ENCODE data around the gene SELENOW. TPM values are rescaled to one million over a fixed set of nuclear protein-coding genes. Genes with fewer than 3 reads are reported as not detected.
A peak's percentile ranks its signal among the peaks of the same experiment; 100 is the strongest.
"Not testable (repeated sequence)": the region's sequence is repeated elsewhere in the genome, so short reads cannot be mapped to it uniquely, and the experiment has no call there.

The SELENOW gene
- total RNA-seq: 944 TPM
- long read RNA-seq, transcript SELENOW-212 (6 exons, 888 nt): minor isoform, 375 of 792 reads
- long read RNA-seq, transcript SELENOW-210 (3 exons, 312 nt): minor isoform, 5 of 792 reads
- long read RNA-seq, transcript SELENOW-206 (5 exons, 2,437 nt): minor isoform, 7 of 792 reads
- long read RNA-seq, transcript SELENOW-215 (1 exons, 2,503 nt): major isoform, 386 of 792 reads
- long read RNA-seq, partial matches to known transcripts: 3 of 792 reads
- long read RNA-seq, other reads (novel, unspliced or antisense): 12 of 792 reads

- intact Hi-C loops (cut with DNase I): loop anchor here (1.0 kb wide), 1 partner anchor 59 kb away; no protein-coding TSS in a partner anchor
- peak; percentile 88 for DNase-seq (ENCODE audit: low spot score)
Measured at GRCh38 chr19:47778049-47778953, at the start of gene SELENOW. TSS of gene SELENOW (plus strand) at chr19:47778703. CDS start at chr19:47778786, 83 bp downstream.

DNA sequence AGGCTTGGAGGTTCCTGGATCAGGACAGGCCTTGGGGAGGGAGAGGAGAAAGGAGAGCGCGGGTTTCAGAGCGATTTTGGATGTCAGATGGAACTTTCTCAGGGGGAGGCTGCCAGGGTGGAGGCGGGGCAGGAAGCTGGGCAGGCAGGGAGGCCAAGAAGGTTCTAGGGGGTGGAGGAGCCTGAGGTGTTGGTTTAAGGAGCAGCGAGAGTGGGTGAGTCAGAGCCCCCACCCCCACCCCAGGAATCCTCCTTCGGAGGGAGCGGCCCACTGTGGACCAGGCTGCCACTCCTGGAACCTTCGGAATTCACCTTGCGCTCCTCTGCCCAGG is 49.1 kb upstream of the SELENOW start:
- DNase-seq (ENCODE audit: low spot score): peak; percentile 82
- intact Hi-C loops (cut with DNase I): loop anchor here (1.0 kb wide), 1 partner anchor 12 kb away; no protein-coding TSS in a partner anchor

DNA sequence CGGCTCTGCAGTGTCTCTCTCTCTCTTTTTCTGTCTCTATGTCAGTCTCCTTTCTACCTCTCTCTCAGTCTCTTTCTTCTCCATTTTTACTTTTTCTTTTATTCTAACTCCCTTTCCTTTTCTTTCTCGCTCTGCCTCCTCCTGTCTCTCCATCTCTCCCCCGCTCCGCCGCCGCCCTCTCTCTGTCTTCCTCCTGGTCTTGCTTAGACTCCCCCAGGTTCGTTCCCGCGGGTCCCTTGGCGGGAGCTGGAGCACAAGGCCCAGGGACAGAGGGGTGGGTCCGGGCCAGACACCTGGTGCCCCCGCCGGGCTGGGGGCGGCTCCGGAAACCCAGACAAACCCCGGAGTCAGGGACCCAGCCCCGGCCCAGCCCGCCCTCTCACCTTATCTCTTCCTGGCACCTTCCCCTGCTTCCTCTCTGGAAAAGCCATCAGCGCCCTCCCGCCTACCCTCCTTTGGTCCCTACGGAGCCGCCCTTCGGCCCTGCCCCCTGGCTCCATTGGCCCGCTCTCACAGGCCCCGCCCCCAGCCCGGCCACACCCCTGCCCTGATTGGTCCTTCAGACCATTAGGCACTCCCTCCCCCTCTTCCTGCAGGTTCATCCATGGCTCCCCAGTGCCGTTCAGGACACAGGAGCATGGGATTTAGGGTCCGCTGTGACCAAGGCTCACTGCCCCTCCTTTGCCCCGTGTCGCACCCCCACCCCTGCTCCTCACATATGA is 48.5 kb upstream of the SELENOW start:
- DNase-seq (ENCODE audit: low spot score): peak; percentile 87
- intact Hi-C loops (cut with DNase I): loop anchor here (1.0 kb wide), 1 partner anchor 11 kb away; no protein-coding TSS in a partner anchor

GRCh38 chr19:47730521-47730889 is 48.0 kb upstream of the SELENOW start:
- intact Hi-C loops (cut with DNase I): no loop called here
- DNase-seq (ENCODE audit: low spot score): no peak

GRCh38 chr19:47730910-47731309 is 47.6 kb upstream of the SELENOW start:
- DNase-seq (ENCODE audit: low spot score): no peak
- intact Hi-C loops (cut with DNase I): no loop called here

- intact Hi-C loops (cut with DNase I): no loop called here
- DNase-seq (ENCODE audit: low spot score): no peak
Measured at GRCh38 chr19:47735131-47735530, 43.4 kb upstream of the SELENOW start.

GRCh38 chr19:47740866-47741519 is 37.5 kb upstream of the SELENOW start:
- intact Hi-C loops (cut with DNase I): loop anchor here (1.0 kb wide), 1 partner anchor 12 kb away; no protein-coding TSS in a partner anchor
- no peak for DNase-seq (ENCODE audit: low spot score)

DNA sequence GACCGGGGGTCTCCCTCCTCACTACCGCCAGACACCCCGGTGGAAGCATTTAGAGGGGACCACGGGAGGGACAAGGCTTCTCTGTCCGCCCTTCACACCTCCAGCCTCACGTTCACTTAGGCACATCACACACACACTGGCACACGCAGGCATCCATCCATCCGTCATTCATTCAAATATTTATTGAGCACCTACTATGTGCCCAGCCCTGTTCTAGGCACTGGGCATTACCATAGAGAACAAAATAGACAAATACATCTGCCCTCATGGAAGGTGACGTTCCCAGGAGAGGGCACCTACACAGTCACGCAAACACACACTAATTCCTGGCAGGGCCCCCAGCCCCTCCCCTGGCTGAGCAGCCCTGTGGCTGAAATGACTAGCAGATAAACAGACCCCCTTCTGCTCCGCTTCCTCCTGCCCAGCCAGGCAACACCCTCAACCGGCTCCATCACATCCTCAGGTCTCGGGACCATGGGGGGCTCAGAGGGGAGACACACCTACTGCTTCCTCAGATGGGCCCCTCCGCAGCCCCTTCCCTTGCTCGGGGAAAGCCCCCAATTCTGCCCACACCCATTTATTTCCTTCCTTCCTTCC is 36.9 kb upstream of the SELENOW start:
- intact Hi-C loops (cut with DNase I): loop anchor here (1.0 kb wide), 1 partner anchor 12 kb away; no protein-coding TSS in a partner anchor
- DNase-seq (ENCODE audit: low spot score): no peak

- no peak for DNase-seq (ENCODE audit: low spot score)
- intact Hi-C loops (cut with DNase I): loop anchor here (1.0 kb wide), 2 partner anchors 23 to 29 kb away; partner anchors contain the start of gene EHD2
Measured at GRCh38 chr19:47742634-47743033, 35.9 kb upstream of the SELENOW start.

DNA sequence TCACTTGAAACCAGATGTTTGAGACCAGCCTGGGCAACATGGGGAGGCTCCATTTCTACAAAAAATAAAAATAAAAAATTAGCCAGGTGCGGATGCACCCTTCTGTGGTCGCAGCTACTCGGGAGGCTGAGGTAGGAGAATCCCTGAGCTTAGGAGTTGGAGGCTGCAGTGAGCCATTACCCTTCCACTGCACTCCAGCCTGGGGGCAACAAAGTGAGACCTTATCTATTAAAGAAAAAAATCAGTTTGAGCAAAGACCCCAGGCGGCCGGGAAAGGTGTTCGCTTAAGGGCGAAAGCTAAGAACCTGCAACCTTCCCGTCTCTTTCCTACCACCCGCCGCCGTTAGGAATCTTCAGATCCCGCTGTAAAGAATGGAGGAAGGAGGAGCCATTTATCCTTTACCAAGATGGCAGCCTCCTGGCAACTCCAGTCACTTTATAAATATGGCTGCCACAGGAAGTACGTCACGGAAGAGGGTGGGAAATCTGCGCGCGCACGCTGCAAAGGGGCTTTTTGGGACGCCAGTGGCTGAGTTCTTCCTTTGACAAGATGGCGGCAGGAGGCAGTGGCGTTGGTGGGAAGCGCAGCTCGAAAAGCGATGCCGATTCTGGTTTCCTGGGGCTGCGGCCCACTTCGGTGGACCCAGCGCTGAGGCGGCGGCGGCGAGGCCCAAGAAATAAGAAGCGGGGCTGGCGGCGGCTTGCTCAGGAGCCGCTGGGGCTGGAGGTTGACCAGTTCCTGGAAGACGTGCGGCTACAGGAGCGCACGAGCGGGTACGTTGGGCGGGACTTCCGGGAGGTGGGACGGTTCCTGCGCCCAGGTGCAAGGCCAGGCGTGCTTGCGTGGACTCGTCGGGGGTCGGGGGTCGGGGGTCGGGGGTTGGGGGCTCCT is 33.2 kb upstream of the SELENOW start, which contains the start of gene NOP53:
Gene NOP53 (plus strand): TSS at position 537 of the 892 bp plus-strand sequence. CDS start 14 bp downstream, at position 551.
- intact Hi-C loops (cut with DNase I): no loop called here
- peak; percentile 98 for DNase-seq (ENCODE audit: low spot score)

DNA sequence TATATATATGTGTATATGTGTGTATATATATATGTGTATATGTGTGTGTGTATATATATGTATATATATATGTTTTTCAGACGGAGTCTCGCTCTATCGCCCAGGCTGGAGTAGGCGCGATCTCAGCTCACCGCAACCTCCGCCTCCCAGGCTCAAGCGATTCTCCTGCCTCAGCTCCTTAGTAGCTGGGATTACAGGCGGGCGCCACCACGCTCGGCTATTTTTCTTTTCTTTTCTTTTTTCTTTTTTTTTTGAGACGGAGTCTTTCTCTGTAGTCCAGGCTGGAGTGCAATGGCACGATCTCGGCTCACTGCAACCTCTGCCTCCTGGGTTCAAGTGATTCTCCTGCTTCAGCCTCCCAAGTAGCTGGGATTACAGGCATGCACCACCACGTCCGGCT is 32.4 kb upstream of the SELENOW start:
- DNase-seq (ENCODE audit: low spot score); intact Hi-C loops (cut with DNase I): not testable (repeated sequence)

- intact Hi-C loops (cut with DNase I): no loop called here
Measured at GRCh38 chr19:47749326-47749725, 29.2 kb upstream of the SELENOW start.

GRCh38 chr19:47750752-47751151 is 27.8 kb upstream of the SELENOW start:
- intact Hi-C loops (cut with DNase I): no loop called here
- DNase-seq (ENCODE audit: low spot score): no peak

More at GRCh38 chr19:47749326-47749725, 29.2 kb upstream of the SELENOW start:
- no peak for DNase-seq (ENCODE audit: low spot score)

DNA sequence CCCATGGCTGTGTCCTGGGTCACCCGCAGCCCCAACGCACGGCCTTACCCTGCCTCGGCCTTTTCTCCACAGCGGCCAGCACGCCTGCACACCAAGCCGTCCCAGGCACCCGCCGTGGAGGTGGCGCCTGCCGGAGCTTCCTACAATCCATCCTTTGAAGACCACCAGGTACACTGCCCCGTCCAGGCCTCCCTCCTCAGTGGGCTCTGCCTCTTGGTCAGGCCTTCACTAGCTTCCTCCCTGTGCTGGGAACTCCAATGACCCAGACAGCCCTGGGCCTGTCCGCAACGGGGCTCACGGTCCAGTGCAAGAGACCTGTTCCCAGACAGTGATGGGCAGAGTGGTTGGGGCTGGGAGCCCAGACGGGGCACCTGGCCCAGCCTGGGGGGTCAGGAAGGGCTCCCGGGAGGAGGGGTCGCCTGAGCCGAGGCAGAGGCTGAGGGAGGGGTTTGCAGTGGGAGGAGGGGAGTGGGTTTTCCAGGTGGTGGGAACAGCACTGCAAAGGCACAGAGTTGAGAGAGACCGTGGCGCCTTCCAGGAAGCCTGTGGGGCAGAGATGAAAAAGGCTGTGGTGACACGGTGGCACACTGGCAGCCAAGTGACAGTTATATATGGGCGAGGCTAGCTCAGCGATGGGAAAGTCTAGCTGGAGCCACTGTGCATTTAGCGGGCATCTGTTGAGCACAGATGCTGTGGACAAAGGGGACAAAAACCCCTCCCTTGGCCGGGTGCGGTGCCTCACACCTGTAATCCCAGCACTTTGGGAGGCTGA is 25.9 kb upstream of the SELENOW start:
- intact Hi-C loops (cut with DNase I): no loop called here
- DNase-seq (ENCODE audit: low spot score): no peak

- DNase-seq (ENCODE audit: low spot score): no peak
- intact Hi-C loops (cut with DNase I): no loop called here
Measured at GRCh38 chr19:47754206-47755064, 24.1 kb upstream of the SELENOW start.

DNA sequence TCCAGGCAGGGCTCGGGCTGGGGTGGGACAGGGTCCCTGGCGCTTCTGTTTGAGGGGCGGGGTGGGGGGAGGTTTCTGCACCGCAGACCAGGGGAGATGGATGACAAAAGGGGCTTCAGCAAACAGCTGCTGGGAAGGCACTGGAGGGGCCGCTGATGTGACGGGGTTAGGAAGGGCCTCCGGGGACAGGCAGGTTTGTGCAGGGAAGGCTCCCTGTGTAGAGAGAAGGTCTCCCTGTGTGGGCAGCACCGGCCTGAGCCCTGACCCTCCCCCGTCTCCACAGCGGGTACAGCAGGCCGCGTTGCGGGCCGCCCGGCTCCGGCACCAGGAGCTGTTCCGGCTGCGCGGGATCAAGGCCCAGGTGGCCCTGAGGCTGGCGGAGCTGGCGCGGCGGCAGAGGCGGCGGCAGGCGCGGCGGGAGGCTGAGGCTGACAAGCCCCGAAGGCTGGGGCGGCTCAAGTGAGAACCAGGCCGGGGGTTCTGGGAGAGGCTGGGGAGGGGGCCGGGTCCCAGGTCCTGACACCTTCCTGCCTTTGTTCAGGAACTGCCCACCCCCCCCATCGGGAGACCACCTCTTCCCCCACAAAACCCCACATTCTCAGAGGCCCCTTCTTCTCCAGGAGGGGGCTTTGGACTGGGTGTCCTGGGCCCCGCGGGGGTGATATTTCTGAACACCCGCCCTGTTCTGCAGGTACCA is 23.3 kb upstream of the SELENOW start:
- DNase-seq (ENCODE audit: low spot score): no peak
- intact Hi-C loops (cut with DNase I): no loop called here

Measured in cardiac septum (tissue), 1 donor.